Tibial nerve (tissue), 3 donors: ENCODE results near the gene ICE2.

ENCODE experiments used
- CTCF ChIP-seq, 5 experiments: fragments of 200-600 bp in 3 of 5; fragments of 450-650 bp in 2 of 5; sonication (generic) in 3 of 5; IDR thresholded peaks; one replicate each; pipeline ENCODE4 v1.5.1; 2016 to 2019; ENCODE audit warnings: antibody characterized with exemption in 5 of 5, mild to moderate bottlenecking in 3 of 5, moderate library complexity in 2 of 5
- POLR2A ChIP-seq, 2 donors: fragments of 450-650 bp; IDR thresholded peaks; one replicate each; pipeline ENCODE4 v1.6.1; 2017; ENCODE audit warnings: antibody characterized with exemption in 2 of 2, mild to moderate bottlenecking in 2 of 2, moderate library complexity in 2 of 2

GRCh38 chr15:60507596-60508424 lies 28.9 kb upstream of the ICE2 start:
- TF ChIP-seq CTCF (IDR thresholded peaks at IDR 0.05) (peak; percentile 75 to 90 (median 84)), POLR2A (IDR thresholded peaks at IDR 0.05) (no peak)
